ENCODE measurements around the gene FOXI2.

The FOXI2 gene

GRCh38 chr10:127743205-127743604 lies 6.2 kb downstream of the FOXI2 start:
- no peak for DNase-seq (ENCODE audit: low read depth in 2 of 2)

- no peak for DNase-seq (ENCODE audit: low read depth in 2 of 2)
Measured at GRCh38 chr10:127744956-127745355, 8.0 kb downstream of the FOXI2 start.

- DNase-seq (ENCODE audit: low read depth in 2 of 2), result no peak
Measured at GRCh38 chr10:127745861-127746260, 8.9 kb downstream of the FOXI2 start.

GRCh38 chr10:127755753-127756152 lies 18.8 kb downstream of the FOXI2 start:
- no peak for DNase-seq (ENCODE audit: low read depth in 2 of 2)

- no peak for DNase-seq (ENCODE audit: low read depth in 2 of 2)
Measured at GRCh38 chr10:127756264-127756663, 19.3 kb downstream of the FOXI2 start.

GRCh38 chr10:127757033-127757432 lies 20.0 kb downstream of the FOXI2 start:
- DNase-seq (ENCODE audit: low read depth in 2 of 2), result no peak

GRCh38 chr10:127759276-127759675 lies 22.3 kb downstream of the FOXI2 start:
- no peak for DNase-seq (ENCODE audit: low read depth in 2 of 2)

- DNase-seq (ENCODE audit: low read depth in 2 of 2), result no peak
Measured at GRCh38 chr10:127762925-127763324, 25.9 kb downstream of the FOXI2 start.

GRCh38 chr10:127774766-127775559 lies 38.0 kb downstream of the FOXI2 start:
- DNase-seq (ENCODE audit: low read depth in 2 of 2), result no peak

GRCh38 chr10:127776816-127777215 lies 39.8 kb downstream of the FOXI2 start:
- no peak for DNase-seq (ENCODE audit: low read depth in 2 of 2)

- no peak for DNase-seq (ENCODE audit: low read depth in 2 of 2)
Measured at GRCh38 chr10:127781412-127781811, 44.4 kb downstream of the FOXI2 start.

GRCh38 chr10:127787873-127788272 lies 50.9 kb downstream of the FOXI2 start:
- no peak for DNase-seq (ENCODE audit: low read depth in 2 of 2)

- DNase-seq (ENCODE audit: low read depth in 2 of 2), result no peak
Measured at GRCh38 chr10:127790066-127790624, 53.2 kb downstream of the FOXI2 start.
